MM.1S (cell line): ENCODE results near the gene ITPR1.

ENCODE experiments used
- DNase-seq: peaks from one replicate; pipeline ENCODE4 v3.0.0-alpha.2; 2015
- H2AFZ ChIP-seq: fragments of 300-600 bp; sonication (generic); 2 replicates; pipeline ENCODE4 v1.6.0; 2016; ENCODE audit warnings: antibody characterized with exemption, low read length
- H3F3A ChIP-seq: fragments of 300-600 bp; sonication (generic); 2 replicates; pipeline ENCODE4 v1.6.1; 2016; ENCODE audit warnings: mild to moderate bottlenecking, antibody characterized with exemption, low read length, moderate library complexity, mixed read lengths; ENCODE audit not compliant: insufficient read depth
- H3K27ac ChIP-seq: fragments of 300-600 bp; sonication (generic); 2 replicates; pipeline ENCODE4 v1.5.1; 2016; ENCODE audit warnings: mild to moderate bottlenecking, low read length
- H3K27me3 ChIP-seq: fragments of 300-600 bp; sonication (generic); replicated peaks from 2 replicates; pipeline ENCODE4 v1.6.0; 2016; ENCODE audit warnings: low read length; ENCODE audit not compliant: insufficient read depth
- H3K36me3 ChIP-seq: fragments of 300-600 bp; sonication (generic); replicated peaks from 2 replicates; pipeline ENCODE4 v1.6.1; 2016; ENCODE audit warnings: mild to moderate bottlenecking, low read length, mixed read lengths; ENCODE audit not compliant: insufficient read depth
- H3K4me1 ChIP-seq: fragments of 300-600 bp; sonication (generic); 2 replicates; pipeline ENCODE4 v1.6.1; 2016; ENCODE audit warnings: low read length, mixed read lengths
- H3K4me2 ChIP-seq: fragments of 300-600 bp; sonication (generic); 2 replicates; pipeline ENCODE4 v1.6.0; 2016; ENCODE audit warnings: low read depth, low read length
- H3K4me3 ChIP-seq: fragments of 300-600 bp; sonication (generic); 2 replicates; pipeline ENCODE4 v1.5.1; 2016; ENCODE audit warnings: low read length, mixed read lengths
- H3K79me2 ChIP-seq: fragments of 300-600 bp; sonication (generic); 2 replicates; pipeline ENCODE4 v1.6.1; 2016; ENCODE audit warnings: mixed run types, low read length, mixed read lengths
- H3K9ac ChIP-seq: fragments of 300-600 bp; sonication (generic); 2 replicates; pipeline ENCODE4 v1.6.1; 2016; ENCODE audit warnings: low read length, mixed read lengths
- H3K9me2 ChIP-seq: fragments of 300-600 bp; sonication (generic); replicated peaks from 2 replicates; pipeline ENCODE4 v1.6.1; 2016; ENCODE audit warnings: mild to moderate bottlenecking, low read length, mixed read lengths; ENCODE audit not compliant: insufficient read depth
- H3K9me3 ChIP-seq: fragments of 300-600 bp; sonication (generic); replicated peaks from 2 replicates; pipeline ENCODE4 v1.6.1; 2016; ENCODE audit warnings: mild to moderate bottlenecking, low read length, mixed read lengths; ENCODE audit not compliant: insufficient read depth
- H4K20me1 ChIP-seq: fragments of 300-600 bp; sonication (generic); 2 replicates; pipeline ENCODE4 v1.6.1; 2016; ENCODE audit warnings: mild to moderate bottlenecking, low read length, moderate library complexity, mixed read lengths; ENCODE audit not compliant: insufficient read depth
- CTCF ChIP-seq: fragments of 300-600 bp; sonication (generic); IDR thresholded peaks from 2 replicates; pipeline ENCODE4 v1.5.1; 2016; ENCODE audit warnings: antibody characterized with exemption, low read length, mixed read lengths
- EZH2 ChIP-seq: fragments of 300-600 bp; sonication (generic); optimal IDR thresholded peaks from 2 replicates; pipeline ENCODE3; 2017; ENCODE audit warnings: low read depth, mild to moderate bottlenecking, antibody characterized with exemption, low read length, mixed read lengths
- EZH2phosphoT487 ChIP-seq: fragments of 300-600 bp; sonication (generic); IDR thresholded peaks from 2 replicates; pipeline ENCODE4 v1.6.1; 2018; ENCODE audit warnings: antibody characterized with exemption, low read length

Gene ITPR1

GRCh38 chr3:4754180-4755086 lies 261.3 kb downstream of the ITPR1 start:
- no peaks in the 10 kb centered on the region for H3K9me2 ChIP-seq
- H3K27ac ChIP-seq: no peak overlapping the region
- no peak overlapping the region for H3K9ac ChIP-seq
- H3F3A ChIP-seq: no peaks in the 10 kb centered on the region
- H3K9me3 ChIP-seq: no peaks in the 10 kb centered on the region
- H3K36me3 ChIP-seq: no peaks in the 10 kb centered on the region
- H3K4me1 ChIP-seq: no peaks in the 10 kb centered on the region
- no peak overlapping the region for H2AFZ ChIP-seq
- no peak for DNase-seq
- no peaks in the 10 kb centered on the region for H3K79me2 ChIP-seq
- no peak overlapping the region for H3K4me2 ChIP-seq
- TF ChIP-seq EZH2 (no peak), EZH2phosphoT487 (no peak), CTCF (no peak)
- no peak overlapping the region for H3K4me3 ChIP-seq
- H4K20me1 ChIP-seq: no peaks in the 10 kb centered on the region
- no peaks in the 10 kb centered on the region for H3K27me3 ChIP-seq

- TF ChIP-seq EZH2 (no peak), EZH2phosphoT487 (no peak), CTCF (no peak)
- DNase-seq: no peak
Observed at GRCh38 chr3:4755566-4755965, 262.4 kb downstream of the ITPR1 start.

GRCh38 chr3:4756057-4756775 lies 263.1 kb downstream of the ITPR1 start:
- DNase-seq: no peak
- H4K20me1 ChIP-seq: no peaks in the 10 kb centered on the region
- H3K36me3 ChIP-seq: no peaks in the 10 kb centered on the region
- H3K9ac ChIP-seq: no peak overlapping the region
- no peaks in the 10 kb centered on the region for H3K9me2 ChIP-seq
- no peak overlapping the region for H3K4me2 ChIP-seq
- H3K79me2 ChIP-seq: no peaks in the 10 kb centered on the region
- H3K27me3 ChIP-seq: no peaks in the 10 kb centered on the region
- no peak overlapping the region for H3K4me3 ChIP-seq
- H2AFZ ChIP-seq: no peak overlapping the region
- H3K4me1 ChIP-seq: no peaks in the 10 kb centered on the region
- H3K9me3 ChIP-seq: no peaks in the 10 kb centered on the region
- no peaks in the 10 kb centered on the region for H3F3A ChIP-seq
- TF ChIP-seq EZH2 (no peak), EZH2phosphoT487 (no peak), CTCF (no peak)
- no peak overlapping the region for H3K27ac ChIP-seq

More at GRCh38 chr3:4755566-4755965, 262.4 kb downstream of the ITPR1 start:
- H3K4me2 ChIP-seq: no peak overlapping the region
- H3K4me1 ChIP-seq: no peaks in the 10 kb centered on the region
- H3K79me2 ChIP-seq: no peaks in the 10 kb centered on the region
- H3K36me3 ChIP-seq: no peaks in the 10 kb centered on the region
- H4K20me1 ChIP-seq: no peaks in the 10 kb centered on the region
- no peaks in the 10 kb centered on the region for H3F3A ChIP-seq
- H3K9me2 ChIP-seq: no peaks in the 10 kb centered on the region
- H3K9me3 ChIP-seq: no peaks in the 10 kb centered on the region
- H2AFZ ChIP-seq: no peak overlapping the region
- H3K9ac ChIP-seq: no peak overlapping the region
- no peak overlapping the region for H3K27ac ChIP-seq
- H3K4me3 ChIP-seq: no peak overlapping the region
- H3K27me3 ChIP-seq: no peaks in the 10 kb centered on the region
